K562 (cell line): ENCODE measurements around the gene ZNF618. TPM values are rescaled to one million over a fixed set of nuclear protein-coding genes. Genes with fewer than 3 reads are reported as not detected.
A peak's percentile ranks its signal among the peaks of the same experiment; 100 is the strongest.

Source experiments
- ADNP ChIP-seq: fragments of 200-800 bp; sonication (Bioruptor generic); IDR thresholded peaks from 2 replicates; pipeline ENCODE4 v1.6.1; 2016; ENCODE audit warnings: missing genetic modification characterization, missing compliant biosample characterization
- CEBPB ChIP-seq: fragments of 450-650 bp; IDR thresholded peaks from 2 replicates; pipeline ENCODE4 v1.6.1; 2016; ENCODE audit warnings: missing genetic modification characterization, missing compliant biosample characterization
- CEBPG ChIP-seq, 3 experiments: fragments of 200-800 bp in 1 of 3; sonication (Bioruptor generic) in 1 of 3; sonication (generic) in 1 of 3; formaldehyde crosslinking in 1 of 3; IDR thresholded peaks in 2 of 3; conservative IDR thresholded peaks in 1 of 3; 2 replicates each; pipeline versions ENCODE4 v1.6.1 to v1.8.0; 2016 to 2022; ENCODE audit warnings: missing compliant biosample characterization in 2 of 3, missing genetic modification characterization in 2 of 3, mild to moderate bottlenecking in 1 of 3, missing genetic modification reagents in 1 of 3
- CUX1 ChIP-seq: fragments of 200-800 bp; sonication (Bioruptor generic); IDR thresholded peaks from 2 replicates; pipeline ENCODE4 v1.6.1; 2016; ENCODE audit warnings: missing genetic modification characterization, missing compliant biosample characterization
- HDGF ChIP-seq: fragments of 450-650 bp; IDR thresholded peaks from 2 replicates; pipeline ENCODE4 v1.6.1; 2016
- HLTF ChIP-seq: fragments of 450-650 bp; IDR thresholded peaks from 2 replicates; pipeline ENCODE4 v1.6.1; 2016
- HSF4 ChIP-seq: fragments of 250-450 bp; sonication (Bioruptor Pico); IDR thresholded peaks from 2 replicates; pipeline ENCODE4 v2.1.2; 2022; ENCODE audit warnings: mild to moderate bottlenecking, moderate library complexity, borderline replicate concordance
- ILK ChIP-seq: fragments of 450-650 bp; IDR thresholded peaks from 2 replicates; pipeline ENCODE4 v1.6.1; 2016; ENCODE audit warnings: missing genetic modification characterization, low read depth, mild to moderate bottlenecking, missing compliant biosample characterization, moderate library complexity, borderline replicate concordance
- IRF1 ChIP-seq: sonication (generic); formaldehyde crosslinking; IDR thresholded peaks from 2 replicates; pipeline ENCODE4 v1.8.0; 2022; ENCODE audit warnings: missing genetic modification reagents, mild to moderate bottlenecking, borderline replicate concordance
- JUNB ChIP-seq: fragments of 450-650 bp; formaldehyde crosslinking; conservative IDR thresholded peaks from 2 replicates; pipeline ENCODE4 v1.4.0; 2020; ENCODE audit warnings: mild to moderate bottlenecking
- NFRKB ChIP-seq: fragments of 450-650 bp; IDR thresholded peaks from 2 replicates; pipeline ENCODE4 v1.6.1; 2016; ENCODE audit warnings: low read depth
- POLR2B ChIP-seq: fragments of 450-650 bp; IDR thresholded peaks from 2 replicates; pipeline ENCODE4 v1.6.1; 2018; ENCODE audit warnings: low read depth; ENCODE audit not compliant: partially characterized antibody
- RBFOX2 ChIP-seq: fragments of 200-400 bp; formaldehyde crosslinking; IDR thresholded peaks from 2 replicates; pipeline ENCODE4 v1.6.1; 2017; ENCODE audit warnings: low read depth, mild to moderate bottlenecking, low read length, moderate library complexity
- SREBF2 ChIP-seq: sonication (generic); formaldehyde crosslinking; IDR thresholded peaks from 2 replicates; pipeline ENCODE4 v1.4.0; 2020; ENCODE audit warnings: mild to moderate bottlenecking, missing genetic modification reagents
- TAF1 ChIP-seq: IDR thresholded peaks from 2 replicates; pipeline ENCODE4 v1.6.1; 2011; ENCODE audit warnings: mild to moderate bottlenecking, low read length, moderate library complexity; ENCODE audit not compliant: insufficient read depth, control insufficient read depth, severe bottlenecking; ENCODE audit errors: extremely low read depth
- YY1 ChIP-seq, 3 experiments: IDR thresholded peaks; 2 replicates each; pipeline ENCODE4 v1.6.1; 2011; ENCODE audit warnings: low read length in 2 of 3, mild to moderate bottlenecking in 2 of 3, moderate library complexity in 2 of 3, borderline replicate concordance in 1 of 3, control low read depth in 1 of 3, low read depth in 1 of 3; ENCODE audit not compliant: insufficient read depth in 3 of 3, insufficient replicate concordance in 2 of 3, control insufficient read depth in 1 of 3, insufficient read length in 1 of 3; ENCODE audit errors: extremely low read depth in 1 of 3
- ZC3H4 ChIP-seq: sonication (generic); formaldehyde crosslinking; IDR thresholded peaks from 2 replicates; pipeline ENCODE4 v1.9.0; 2021; ENCODE audit warnings: missing genetic modification reagents, borderline replicate concordance
- ZNF140 ChIP-seq: fragments of 250-450 bp; sonication (Bioruptor Pico); IDR thresholded peaks from 2 replicates; pipeline ENCODE4 v1.8.0; 2021; ENCODE audit warnings: moderate library complexity, mild to moderate bottlenecking, inconsistent platforms
- polyA plus RNA-seq, 8 experiments: library from polyadenylated mRNA; depleted of rRNA in 4 of 8; stranded (reverse) in 5 of 8; unstranded in 3 of 8; fragments of >200 nt; fragmentation: Nextera tagmentation in 2 of 8; fragmentation: Illumina TruSeq in 1 of 8; extraction: Ambion mirVana in 2 of 8; extraction: Trizol in 1 of 8; gene quantifications; 2 replicates each; pipeline versions ENCODE4 v1.2.1 to v1.2.3, GENCODE V29; 2011 to 2014; ENCODE audit warnings: inconsistent platforms in 1 of 8, missing spikeins in 1 of 8
- total RNA-seq, 7 experiments: library from RNA; depleted of rRNA in 6 of 7; stranded (reverse); fragments of >200 nt in 6 of 7; fragmentation: Illumina TruSeq in 2 of 7; extraction: Trizol in 2 of 7; gene quantifications; 2 replicates each; pipeline versions ENCODE4 v1.2.1 to v1.2.3, GENCODE V29; 2011 to 2021; ENCODE audit warnings: low replicate concordance in 1 of 7
- TF ChIP-seq, protein P1 (sequence below): fragments of 200-800 bp; sonication (Bioruptor generic); IDR thresholded peaks from 2 replicates; pipeline ENCODE4 v1.6.1; 2017; ENCODE audit warnings: missing genetic modification characterization, missing compliant biosample characterization

The ZNF618 gene
- total and polyA plus RNA-seq, 9 of the 15 experiments (the other 6 are each of a cell fraction or from before 2014, with no cell fraction given), result 0.08 to 13.7 (median 3.4) TPM

DNA sequence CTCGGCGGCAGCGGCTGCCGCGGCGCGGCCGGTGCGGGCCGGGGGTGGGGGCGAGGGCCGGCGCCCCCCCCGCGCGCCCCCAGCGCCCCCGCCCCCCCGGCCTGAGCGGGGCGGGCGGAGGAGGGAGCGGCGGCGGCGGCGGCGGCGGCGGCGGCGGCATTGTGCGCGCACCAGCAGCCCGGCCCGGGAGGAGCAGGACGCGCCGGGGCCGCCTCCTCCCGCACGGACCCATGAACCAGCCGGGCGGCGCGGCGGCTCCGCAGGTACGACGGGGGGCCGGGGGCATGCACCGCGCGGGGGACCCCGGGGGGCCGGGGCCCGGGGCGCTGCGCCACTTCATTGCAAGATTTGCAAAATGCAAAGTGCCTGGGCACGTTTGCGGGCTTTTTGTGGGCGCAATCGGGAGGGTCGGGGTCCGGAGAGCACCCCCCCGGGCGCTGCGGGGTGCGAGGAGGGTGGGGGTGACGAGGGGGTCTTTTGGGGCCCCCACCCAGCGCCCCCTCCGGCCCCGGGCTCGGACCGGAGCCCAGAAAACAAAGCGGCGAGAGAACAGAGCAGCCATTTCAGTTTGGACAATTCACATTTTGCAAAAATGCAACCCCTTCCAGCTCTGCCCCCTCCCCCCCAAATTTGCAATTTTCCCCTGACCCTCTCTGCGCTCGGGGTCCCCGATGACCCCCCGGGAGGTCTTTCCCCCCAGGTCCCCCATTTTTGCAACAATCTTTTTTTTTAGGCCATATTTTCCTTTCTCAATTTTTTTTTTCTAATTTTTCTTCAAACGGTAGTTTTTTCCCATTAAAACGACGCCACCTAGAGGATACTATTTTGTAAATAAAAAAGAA lies at the start of gene ZNF618 (continued):
- no peak for TF ChIP-seq SREBF2 (CRISPR knock-in tag)
- TF ChIP-seq, protein P1, sequence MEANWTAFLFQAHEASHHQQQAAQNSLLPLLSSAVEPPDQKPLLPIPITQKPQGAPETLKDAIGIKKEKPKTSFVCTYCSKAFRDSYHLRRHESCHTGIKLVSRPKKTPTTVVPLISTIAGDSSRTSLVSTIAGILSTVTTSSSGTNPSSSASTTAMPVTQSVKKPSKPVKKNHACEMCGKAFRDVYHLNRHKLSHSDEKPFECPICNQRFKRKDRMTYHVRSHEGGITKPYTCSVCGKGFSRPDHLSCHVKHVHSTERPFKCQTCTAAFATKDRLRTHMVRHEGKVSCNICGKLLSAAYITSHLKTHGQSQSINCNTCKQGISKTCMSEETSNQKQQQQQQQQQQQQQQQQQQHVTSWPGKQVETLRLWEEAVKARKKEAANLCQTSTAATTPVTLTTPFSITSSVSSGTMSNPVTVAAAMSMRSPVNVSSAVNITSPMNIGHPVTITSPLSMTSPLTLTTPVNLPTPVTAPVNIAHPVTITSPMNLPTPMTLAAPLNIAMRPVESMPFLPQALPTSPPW (CRISPR knock-in tag), result peak; percentile 75
- TF ChIP-seq ILK, result no peak
- no peak for TF ChIP-seq ZNF140 (CRISPR knock-in tag)
- TF ChIP-seq CUX1 (CRISPR knock-in tag), result no peak
- no peak for TF ChIP-seq CEBPB (tag)
- TF ChIP-seq CEBPG (CRISPR knock-in tag; IDR thresholded peaks at IDR 0.05), result no peak
- TF ChIP-seq CEBPG (tag; conservative IDR thresholded peaks at IDR 0.05 in 1 of 2, IDR thresholded peaks at IDR 0.05 in 1 of 2), result no peak
- peak; percentile 44 for TF ChIP-seq RBFOX2
- TF ChIP-seq TAF1, result peak; percentile 8
- no peak for TF ChIP-seq HLTF
- no peak for TF ChIP-seq ADNP (tag)
- TF ChIP-seq JUNB (CRISPR knock-in tag), result no peak
- TF ChIP-seq IRF1 (CRISPR knock-in tag), result no peak
- peak in 1 of 3 experiments; percentile 68 for TF ChIP-seq YY1 (IDR thresholded peaks at IDR 0.05; ENCODE audit: borderline replicate concordance in 1 of 3, control insufficient read depth in 1 of 3, extremely low read depth in 1 of 3, insufficient read depth in 3 of 3, insufficient read length in 1 of 3, insufficient replicate concordance in 2 of 3, low read depth in 1 of 3, low read length in 2 of 3)
- TF ChIP-seq ZC3H4 (CRISPR knock-in tag), result no peak
- 0 out of 2 replicates have a peak, but pooled peaks have one; percentile 31 for TF ChIP-seq NFRKB
- TF ChIP-seq HSF4 (CRISPR knock-in tag), result no peak
- TF ChIP-seq HDGF, result no peak
- TF ChIP-seq POLR2B, result no peak
